ENCODE data around the gene KIAA1958.

KIAA1958 gene

GRCh38 chr9:112446080-112446479 lies 40.5 kb upstream of the KIAA1958 start:
- no peak for TF ChIP-seq SPI1 (IDR thresholded peaks at IDR 0.05; ENCODE audit: borderline replicate concordance, low read depth)
- TF ChIP-seq, protein P1, sequence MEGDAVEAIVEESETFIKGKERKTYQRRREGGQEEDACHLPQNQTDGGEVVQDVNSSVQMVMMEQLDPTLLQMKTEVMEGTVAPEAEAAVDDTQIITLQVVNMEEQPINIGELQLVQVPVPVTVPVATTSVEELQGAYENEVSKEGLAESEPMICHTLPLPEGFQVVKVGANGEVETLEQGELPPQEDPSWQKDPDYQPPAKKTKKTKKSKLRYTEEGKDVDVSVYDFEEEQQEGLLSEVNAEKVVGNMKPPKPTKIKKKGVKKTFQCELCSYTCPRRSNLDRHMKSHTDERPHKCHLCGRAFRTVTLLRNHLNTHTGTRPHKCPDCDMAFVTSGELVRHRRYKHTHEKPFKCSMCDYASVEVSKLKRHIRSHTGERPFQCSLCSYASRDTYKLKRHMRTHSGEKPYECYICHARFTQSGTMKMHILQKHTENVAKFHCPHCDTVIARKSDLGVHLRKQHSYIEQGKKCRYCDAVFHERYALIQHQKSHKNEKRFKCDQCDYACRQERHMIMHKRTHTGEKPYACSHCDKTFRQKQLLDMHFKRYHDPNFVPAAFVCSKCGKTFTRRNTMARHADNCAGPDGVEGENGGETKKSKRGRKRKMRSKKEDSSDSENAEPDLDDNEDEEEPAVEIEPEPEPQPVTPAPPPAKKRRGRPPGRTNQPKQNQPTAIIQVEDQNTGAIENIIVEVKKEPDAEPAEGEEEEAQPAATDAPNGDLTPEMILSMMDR (IDR thresholded peaks at IDR 0.05; ENCODE audit: insufficient read depth, low read length) = no peak
- TF ChIP-seq, protein P2, sequence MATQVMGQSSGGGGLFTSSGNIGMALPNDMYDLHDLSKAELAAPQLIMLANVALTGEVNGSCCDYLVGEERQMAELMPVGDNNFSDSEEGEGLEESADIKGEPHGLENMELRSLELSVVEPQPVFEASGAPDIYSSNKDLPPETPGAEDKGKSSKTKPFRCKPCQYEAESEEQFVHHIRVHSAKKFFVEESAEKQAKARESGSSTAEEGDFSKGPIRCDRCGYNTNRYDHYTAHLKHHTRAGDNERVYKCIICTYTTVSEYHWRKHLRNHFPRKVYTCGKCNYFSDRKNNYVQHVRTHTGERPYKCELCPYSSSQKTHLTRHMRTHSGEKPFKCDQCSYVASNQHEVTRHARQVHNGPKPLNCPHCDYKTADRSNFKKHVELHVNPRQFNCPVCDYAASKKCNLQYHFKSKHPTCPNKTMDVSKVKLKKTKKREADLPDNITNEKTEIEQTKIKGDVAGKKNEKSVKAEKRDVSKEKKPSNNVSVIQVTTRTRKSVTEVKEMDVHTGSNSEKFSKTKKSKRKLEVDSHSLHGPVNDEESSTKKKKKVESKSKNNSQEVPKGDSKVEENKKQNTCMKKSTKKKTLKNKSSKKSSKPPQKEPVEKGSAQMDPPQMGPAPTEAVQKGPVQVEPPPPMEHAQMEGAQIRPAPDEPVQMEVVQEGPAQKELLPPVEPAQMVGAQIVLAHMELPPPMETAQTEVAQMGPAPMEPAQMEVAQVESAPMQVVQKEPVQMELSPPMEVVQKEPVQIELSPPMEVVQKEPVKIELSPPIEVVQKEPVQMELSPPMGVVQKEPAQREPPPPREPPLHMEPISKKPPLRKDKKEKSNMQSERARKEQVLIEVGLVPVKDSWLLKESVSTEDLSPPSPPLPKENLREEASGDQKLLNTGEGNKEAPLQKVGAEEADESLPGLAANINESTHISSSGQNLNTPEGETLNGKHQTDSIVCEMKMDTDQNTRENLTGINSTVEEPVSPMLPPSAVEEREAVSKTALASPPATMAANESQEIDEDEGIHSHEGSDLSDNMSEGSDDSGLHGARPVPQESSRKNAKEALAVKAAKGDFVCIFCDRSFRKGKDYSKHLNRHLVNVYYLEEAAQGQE (IDR thresholded peaks at IDR 0.05; ENCODE audit: insufficient replicate concordance, low read depth) = no peak
- no peak for TF ChIP-seq POLR2AphosphoS5 (IDR thresholded peaks at IDR 0.05; ENCODE audit: low read depth)
- TF ChIP-seq GABPA (IDR thresholded peaks at IDR 0.05; ENCODE audit: low read depth) = no peak
- H3K4me3 ChIP-seq (replicated peaks; ENCODE audit: insufficient read depth, low read length) = no peak overlapping the region
- no peaks in the 10 kb centered on the region for H3K27me3 ChIP-seq (ENCODE audit: insufficient read depth, poor library complexity, severe bottlenecking)
- peak overlapping the region; percentile 40; the same call in 1 of the 2 replicates for H3K27ac ChIP-seq (replicated peaks)
- DNase-seq (ENCODE audit: low read depth in 1 of 2, low spot score in 1 of 2) = peak in 1 of 2 experiments; percentile 36

GRCh38 chr9:112446526-112446925 lies 40.1 kb upstream of the KIAA1958 start:
- peak overlapping the region; percentile 40 for H3K27ac ChIP-seq (replicated peaks)
- no peak for TF ChIP-seq POLR2AphosphoS5 (IDR thresholded peaks at IDR 0.05; ENCODE audit: low read depth)
- TF ChIP-seq GABPA (IDR thresholded peaks at IDR 0.05; ENCODE audit: low read depth) = no peak
- TF ChIP-seq, protein P1 (IDR thresholded peaks at IDR 0.05; ENCODE audit: insufficient read depth, low read length) = no peak
- TF ChIP-seq SPI1 (IDR thresholded peaks at IDR 0.05; ENCODE audit: borderline replicate concordance, low read depth) = no peak
- TF ChIP-seq, protein P2 (IDR thresholded peaks at IDR 0.05; ENCODE audit: insufficient replicate concordance, low read depth) = no peak
- no peaks in the 10 kb centered on the region for H3K27me3 ChIP-seq (ENCODE audit: insufficient read depth, poor library complexity, severe bottlenecking)
- no peak for DNase-seq (ENCODE audit: low read depth in 1 of 2, low spot score in 1 of 2)
- no peak overlapping the region for H3K4me3 ChIP-seq (replicated peaks; ENCODE audit: insufficient read depth, low read length)

DNA sequence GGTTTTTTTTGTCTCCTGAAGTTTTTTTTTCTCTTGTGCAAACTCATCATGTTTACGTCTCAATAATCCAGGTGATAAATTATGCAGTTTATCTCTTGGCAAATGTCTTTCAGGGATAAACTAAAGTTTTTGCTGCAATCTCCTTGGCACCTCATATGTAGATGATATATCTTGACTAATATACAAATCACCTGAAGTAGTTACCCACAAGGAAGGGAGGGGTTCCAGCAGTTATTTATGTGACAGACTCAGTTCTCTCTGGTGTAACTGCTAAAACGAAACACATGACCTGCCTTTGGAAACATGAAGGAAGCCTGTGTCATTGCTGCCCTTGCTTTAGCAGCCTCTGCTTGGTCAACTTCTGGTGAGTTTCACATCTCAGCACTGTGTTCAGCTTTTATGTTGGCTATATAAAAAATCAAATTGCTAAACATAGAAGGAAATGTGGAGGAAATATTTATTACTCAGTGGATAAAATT lies 39.3 kb upstream of the KIAA1958 start:
- peak overlapping the region; percentile 40 for H3K27ac ChIP-seq (replicated peaks)
- DNase-seq (ENCODE audit: low read depth in 1 of 2, low spot score in 1 of 2) = peak in 1 of 2 experiments; percentile 52
- TF ChIP-seq GABPA (IDR thresholded peaks at IDR 0.05; ENCODE audit: low read depth) (no peak), POLR2AphosphoS5 (IDR thresholded peaks at IDR 0.05; ENCODE audit: low read depth) (no peak), SPI1 (IDR thresholded peaks at IDR 0.05; ENCODE audit: borderline replicate concordance, low read depth) (no peak)
- TF ChIP-seq, protein P1 (IDR thresholded peaks at IDR 0.05; ENCODE audit: insufficient read depth, low read length) = no peak
- TF ChIP-seq, protein P2 (IDR thresholded peaks at IDR 0.05; ENCODE audit: insufficient replicate concordance, low read depth) = no peak
- no peak overlapping the region for H3K4me3 ChIP-seq (replicated peaks; ENCODE audit: insufficient read depth, low read length)
- H3K27me3 ChIP-seq (ENCODE audit: insufficient read depth, poor library complexity, severe bottlenecking) = no peaks in the 10 kb centered on the region

Measured in HL-60 (cell line).